Transverse colon (tissue), 4 donors: Measurements from ENCODE around the gene C1orf198.

Experiments
- EP300 ChIP-seq: sonication (generic); formaldehyde crosslinking; IDR thresholded peaks from one replicate; pipeline ENCODE4 v1.6.1; 2017; ENCODE audit warnings: antibody characterized with exemption, low read depth
- POLR2A ChIP-seq: fragments of 450-650 bp; IDR thresholded peaks from one replicate; pipeline ENCODE4 v1.6.1; 2016; ENCODE audit warnings: antibody characterized with exemption, mild to moderate bottlenecking, moderate library complexity
- POLR2AphosphoS5 ChIP-seq, 3 donors: sonication (generic); formaldehyde crosslinking; IDR thresholded peaks; one replicate each; pipeline ENCODE4 v1.6.1; 2016; ENCODE audit warnings: antibody characterized with exemption in 3 of 3
- TF ChIP-seq, protein P1 (sequence below), 5 experiments: fragments of 200-600 bp in 3 of 5; fragments of 450-650 bp in 2 of 5; sonication (generic) in 3 of 5; IDR thresholded peaks; 1 replicate in 2 of 5; 2 replicates in 3 of 5; pipeline ENCODE4 v1.5.1; 2016 to 2017; ENCODE audit warnings: antibody characterized with exemption in 5 of 5, inconsistent platforms in 3 of 5, mild to moderate bottlenecking in 2 of 5, moderate library complexity in 1 of 5

- TF ChIP-seq, protein P1, sequence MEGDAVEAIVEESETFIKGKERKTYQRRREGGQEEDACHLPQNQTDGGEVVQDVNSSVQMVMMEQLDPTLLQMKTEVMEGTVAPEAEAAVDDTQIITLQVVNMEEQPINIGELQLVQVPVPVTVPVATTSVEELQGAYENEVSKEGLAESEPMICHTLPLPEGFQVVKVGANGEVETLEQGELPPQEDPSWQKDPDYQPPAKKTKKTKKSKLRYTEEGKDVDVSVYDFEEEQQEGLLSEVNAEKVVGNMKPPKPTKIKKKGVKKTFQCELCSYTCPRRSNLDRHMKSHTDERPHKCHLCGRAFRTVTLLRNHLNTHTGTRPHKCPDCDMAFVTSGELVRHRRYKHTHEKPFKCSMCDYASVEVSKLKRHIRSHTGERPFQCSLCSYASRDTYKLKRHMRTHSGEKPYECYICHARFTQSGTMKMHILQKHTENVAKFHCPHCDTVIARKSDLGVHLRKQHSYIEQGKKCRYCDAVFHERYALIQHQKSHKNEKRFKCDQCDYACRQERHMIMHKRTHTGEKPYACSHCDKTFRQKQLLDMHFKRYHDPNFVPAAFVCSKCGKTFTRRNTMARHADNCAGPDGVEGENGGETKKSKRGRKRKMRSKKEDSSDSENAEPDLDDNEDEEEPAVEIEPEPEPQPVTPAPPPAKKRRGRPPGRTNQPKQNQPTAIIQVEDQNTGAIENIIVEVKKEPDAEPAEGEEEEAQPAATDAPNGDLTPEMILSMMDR (IDR thresholded peaks at IDR 0.05), result no peak
- TF ChIP-seq POLR2AphosphoS5 (IDR thresholded peaks at IDR 0.05) (no peak), POLR2A (no peak), EP300 (no peak)
Observed at GRCh38 chr1:230792691-230793462, 75.4 kb downstream of the C1orf198 start.
